Stimulated activated CD4-positive, alpha-beta T cell treated with anti-CD3 and anti-CD28 coated beads, Interleukin-15, amount 100 ng/mL, for 1 hour (primary cell): Measurements from ENCODE around the gene WWOX.
"Not testable (repeated sequence)": the region's sequence is repeated elsewhere in the genome, so short reads cannot be mapped to it uniquely, and the experiment has no call there.

Experiments used
- DNase-seq, 2 donors: peaks; one replicate each; pipeline ENCODE4 v3.0.0-alpha.2; 2020; ENCODE audit warnings: low read depth in 1 of 2, low spot score in 1 of 2

Gene WWOX

GRCh38 chr16:78596996-78597422 lies 497.6 kb downstream of the WWOX start:
- DNase-seq = no peak

DNA sequence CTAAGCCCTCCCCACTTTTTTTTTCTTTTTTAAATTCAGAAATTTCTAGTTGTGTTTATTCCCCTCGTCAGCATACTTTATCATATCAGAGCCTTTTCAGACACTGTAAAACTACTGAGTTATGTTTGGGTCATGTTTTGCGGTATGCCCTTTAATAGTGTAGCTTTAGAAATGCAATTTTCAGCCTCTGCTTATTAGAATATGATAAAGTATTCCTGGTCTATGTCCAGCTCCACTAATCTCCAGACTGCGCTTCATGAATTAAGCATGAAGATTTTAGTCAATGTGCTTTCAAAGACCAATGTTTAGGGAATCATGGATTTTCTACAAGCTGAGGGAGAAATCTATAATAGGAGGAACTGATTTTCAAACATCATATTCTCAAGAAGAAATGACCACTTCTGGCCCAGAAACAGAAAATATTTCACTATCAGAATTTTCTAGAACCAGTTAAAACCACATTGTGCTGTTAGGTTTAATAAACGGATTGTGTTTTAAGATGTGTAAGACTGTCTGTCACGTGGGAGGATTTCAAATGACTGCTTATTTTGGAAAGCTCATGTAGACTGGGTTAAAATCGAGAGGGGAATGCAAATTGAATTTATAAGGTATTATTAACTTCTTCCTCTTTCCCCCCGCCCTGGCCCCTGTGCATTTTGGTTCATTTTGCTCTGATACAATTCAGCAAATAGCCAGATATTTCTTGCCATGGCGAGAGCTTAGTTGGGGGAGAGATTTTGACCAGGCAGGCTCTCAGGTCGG lies 498.5 kb downstream of the WWOX start:
- no peak for DNase-seq

- DNase-seq = no peak
These were observed 499.8 kb downstream of the WWOX start for GRCh38 chr16:78599271-78599670.

GRCh38 chr16:78604423-78605062 lies 505.1 kb downstream of the WWOX start:
- not testable (repeated sequence) for DNase-seq

DNA sequence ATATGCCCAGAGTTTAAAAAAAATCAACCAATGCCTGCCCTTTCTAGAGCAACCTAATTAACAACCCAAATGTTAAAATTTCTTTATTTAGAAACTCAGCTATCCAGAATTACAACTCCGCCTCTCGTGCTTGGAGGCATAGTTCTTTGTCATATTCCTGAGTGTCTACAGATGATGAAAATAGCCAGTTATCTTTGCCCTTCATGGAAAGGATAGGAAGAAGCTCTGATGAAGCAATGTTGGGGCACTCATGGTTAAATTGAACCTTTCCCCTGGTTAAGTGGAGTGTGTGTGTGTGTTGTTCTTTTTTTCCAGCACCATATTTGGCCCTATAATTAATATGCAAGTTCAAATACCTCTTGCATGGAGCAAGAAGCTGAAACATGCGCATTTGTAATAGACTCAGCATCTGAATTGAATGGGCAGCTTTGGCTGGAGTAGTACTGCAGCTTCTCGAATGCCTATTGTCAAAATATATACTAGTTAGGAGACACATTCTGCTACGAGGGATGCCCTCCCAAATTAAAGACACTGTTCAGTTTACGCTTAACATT lies 506.2 kb downstream of the WWOX start:
- no peak for DNase-seq

GRCh38 chr16:78606545-78606944 lies 507.1 kb downstream of the WWOX start:
- no peak for DNase-seq

DNA sequence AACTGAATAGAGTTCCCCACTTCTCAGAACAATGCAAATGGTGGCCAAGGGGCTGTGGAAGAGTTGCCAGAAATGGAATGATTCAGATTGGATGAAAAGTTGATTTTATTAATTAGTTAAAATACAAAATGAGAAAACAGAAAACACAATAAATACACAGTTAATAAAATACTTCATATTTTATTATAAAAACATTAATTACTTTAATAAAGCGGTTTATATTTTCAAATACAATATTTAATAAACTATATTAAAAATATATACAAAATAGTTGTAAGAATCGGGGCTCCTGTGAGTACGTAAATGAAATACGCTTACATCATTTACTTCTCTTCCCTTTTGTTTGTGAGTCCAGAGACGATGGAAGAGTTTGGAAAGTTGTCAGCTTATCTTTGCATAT lies 507.6 kb downstream of the WWOX start:
- no peak for DNase-seq

GRCh38 chr16:78607465-78607864 lies 508.0 kb downstream of the WWOX start:
- no peak for DNase-seq

DNA sequence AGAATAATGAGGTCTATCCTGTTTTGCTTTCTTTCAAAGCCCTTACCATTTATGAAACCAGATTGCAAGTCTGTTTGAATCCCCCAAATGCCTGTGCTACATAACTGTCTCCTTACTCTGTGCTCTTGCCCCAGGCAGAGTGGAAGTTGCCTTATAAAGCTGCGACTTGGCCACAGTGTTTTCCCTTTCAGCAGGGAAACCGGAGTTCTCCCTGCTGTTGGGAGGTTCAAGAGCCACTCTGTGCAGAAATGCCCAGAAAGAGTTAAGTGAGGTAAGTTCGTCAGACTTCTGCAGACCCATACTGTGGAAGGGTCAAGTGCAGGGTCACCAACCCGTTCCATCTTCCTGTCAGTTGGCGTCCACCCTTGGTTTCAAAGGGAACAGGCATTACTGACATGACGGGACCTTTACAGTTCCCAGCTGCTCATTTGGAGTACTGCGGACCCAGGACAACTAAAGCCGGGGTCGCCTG lies 508.9 kb downstream of the WWOX start:
- DNase-seq = no peak

GRCh38 chr16:78609402-78610274 lies 510.2 kb downstream of the WWOX start:
- DNase-seq = no peak

- DNase-seq = no peak
These were observed 511.9 kb downstream of the WWOX start for GRCh38 chr16:78611318-78611717.

DNA sequence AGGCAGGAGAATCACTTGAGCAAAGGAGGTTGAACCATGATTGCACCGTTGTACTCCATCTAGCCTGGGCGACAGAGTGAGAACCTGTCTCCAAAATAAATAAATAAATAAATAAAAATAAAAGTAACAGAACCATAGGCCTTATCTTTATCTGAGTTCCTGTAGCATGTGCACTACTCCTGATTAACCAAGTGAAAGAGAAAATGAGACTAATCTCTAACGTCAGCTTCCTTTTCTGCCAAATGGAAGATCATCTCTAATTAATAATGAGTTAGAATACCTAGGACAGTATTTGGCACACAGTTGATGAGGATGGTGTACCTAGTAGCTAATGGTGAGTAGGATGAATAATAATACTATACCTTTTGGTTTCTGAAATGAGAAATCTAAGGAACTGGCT lies 520.4 kb downstream of the WWOX start:
- no peak for DNase-seq

GRCh38 chr16:78620291-78620690 lies 520.8 kb downstream of the WWOX start:
- no peak for DNase-seq

DNA sequence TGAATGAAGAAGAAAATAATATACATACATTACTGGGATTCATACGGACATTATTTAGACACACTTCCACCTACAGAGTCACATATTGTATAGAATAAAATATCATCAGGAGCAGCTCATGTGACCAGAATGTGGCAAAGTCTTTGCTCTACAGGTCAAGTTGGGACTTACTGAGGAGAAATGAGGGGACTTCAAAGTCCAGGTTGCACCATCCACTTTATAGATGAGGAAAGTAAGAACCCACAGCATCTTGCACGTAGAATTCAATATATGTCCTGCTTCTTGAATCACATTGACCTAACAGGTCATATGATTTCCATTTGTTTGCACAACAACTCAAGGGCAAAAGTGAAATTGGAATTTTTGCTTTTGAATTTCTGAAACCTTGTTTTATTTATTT lies 524.3 kb downstream of the WWOX start:
- no peak for DNase-seq

GRCh38 chr16:78624366-78624765 lies 524.9 kb downstream of the WWOX start:
- DNase-seq = no peak

DNA sequence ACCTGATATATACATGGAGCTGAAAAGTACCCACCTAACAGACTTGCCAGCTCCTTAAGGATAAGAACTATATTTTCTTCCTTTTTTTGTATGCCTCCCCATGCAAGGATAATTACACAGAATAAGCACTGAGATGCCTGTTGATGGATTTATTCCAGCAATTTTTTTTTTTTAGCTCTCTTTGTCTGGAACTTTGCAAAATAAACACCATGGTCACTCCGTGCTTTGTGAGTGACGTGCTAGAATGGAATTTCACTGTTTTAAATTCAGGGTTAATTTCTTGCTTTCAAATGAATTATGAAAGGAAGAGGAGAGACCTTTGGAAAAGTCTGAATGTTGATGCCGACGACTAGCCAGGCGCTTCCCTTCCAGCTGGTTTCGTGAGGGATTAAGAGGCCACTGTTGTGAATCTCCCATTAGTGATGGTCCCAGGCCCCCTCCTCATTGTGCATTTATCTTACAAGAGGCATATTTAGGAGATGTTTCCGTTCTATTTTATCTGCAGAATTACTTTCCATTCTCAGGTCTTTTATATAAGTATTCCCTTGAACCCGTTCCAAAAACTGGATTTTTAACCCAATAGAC lies 529.1 kb downstream of the WWOX start:
- DNase-seq = no peak

GRCh38 chr16:78629173-78629572 lies 529.7 kb downstream of the WWOX start:
- DNase-seq = no peak

DNA sequence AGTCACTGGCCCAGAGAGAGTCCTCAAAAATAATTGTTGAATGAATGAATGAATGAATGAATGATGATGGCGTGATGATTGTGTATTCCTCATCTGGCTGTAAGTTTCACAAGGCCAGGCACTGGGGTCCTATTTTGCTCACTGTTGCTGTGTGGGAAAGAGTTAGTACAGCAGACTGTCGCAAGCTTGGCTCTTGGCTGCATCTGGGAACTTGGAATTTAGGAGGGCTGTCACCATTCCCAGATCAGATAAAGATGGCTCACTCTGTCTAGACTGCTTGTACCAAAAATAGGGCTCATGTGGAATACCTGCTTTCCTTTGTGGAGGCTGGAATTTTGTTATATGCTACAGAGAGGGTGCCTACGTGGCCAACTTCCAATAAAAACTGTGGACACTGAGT lies 530.6 kb downstream of the WWOX start:
- DNase-seq = no peak

GRCh38 chr16:78633551-78633950 lies 534.1 kb downstream of the WWOX start:
- DNase-seq = no peak

DNA sequence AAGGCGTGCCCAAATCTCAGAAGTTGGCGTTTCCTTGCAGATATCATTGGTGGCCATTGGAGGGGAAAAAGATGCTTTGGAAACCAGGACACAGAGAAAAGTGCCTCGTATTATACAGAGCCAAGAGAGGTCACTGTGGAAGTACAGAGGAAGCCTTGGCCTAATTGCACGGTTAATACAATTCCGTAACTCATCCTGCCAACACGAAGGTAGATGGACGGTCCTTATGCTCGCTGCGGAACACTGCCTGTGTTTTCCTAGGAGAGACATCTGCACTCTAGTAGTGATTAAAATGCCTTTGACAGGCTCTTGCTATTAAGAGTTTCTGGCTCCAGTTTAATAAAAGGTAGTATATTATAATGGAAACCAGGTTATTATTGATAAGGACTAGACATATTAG lies 536.4 kb downstream of the WWOX start:
- DNase-seq = no peak

- no peak for DNase-seq
These were observed 538.9 kb downstream of the WWOX start for GRCh38 chr16:78638371-78638770.
